Body of pancreas (tissue), 4 donors: ENCODE results near the gene FNBP1L.

Experiments used
- POLR2A ChIP-seq, 3 donors: fragments of 450-650 bp; IDR thresholded peaks; one replicate each; pipeline ENCODE4 v1.6.1; 2016; ENCODE audit warnings: antibody characterized with exemption in 3 of 3, mild to moderate bottlenecking in 2 of 3
- TF ChIP-seq, protein P1 (sequence below), 7 experiments: fragments of 450-650 bp in 4 of 7; fragments of 200-600 bp in 3 of 7; sonication (generic) in 3 of 7; IDR thresholded peaks; one replicate each; pipeline ENCODE4 v1.5.1; 2016 to 2019; ENCODE audit warnings: antibody characterized with exemption in 7 of 7

DNA sequence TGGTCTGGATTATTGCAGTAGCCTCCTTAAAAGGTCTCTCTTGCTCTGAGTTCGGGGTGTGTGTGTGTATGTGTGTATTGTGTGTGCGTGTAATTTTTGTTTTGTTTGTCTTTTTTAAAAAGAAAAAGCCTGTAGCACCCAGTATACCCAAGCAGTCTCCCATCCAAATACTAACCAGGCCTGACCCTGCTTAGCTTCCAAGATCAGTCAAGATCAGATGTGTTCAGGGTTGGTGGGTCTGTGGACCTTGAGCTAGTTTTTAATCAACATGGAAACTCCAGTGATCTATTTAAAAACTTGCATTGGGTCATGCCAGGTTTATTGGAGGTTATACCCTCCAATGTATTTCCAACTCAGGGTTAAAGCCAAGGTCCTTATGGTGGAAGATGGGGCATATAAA lies 40.3 kb downstream of the FNBP1L start:
- TF ChIP-seq, protein P1, sequence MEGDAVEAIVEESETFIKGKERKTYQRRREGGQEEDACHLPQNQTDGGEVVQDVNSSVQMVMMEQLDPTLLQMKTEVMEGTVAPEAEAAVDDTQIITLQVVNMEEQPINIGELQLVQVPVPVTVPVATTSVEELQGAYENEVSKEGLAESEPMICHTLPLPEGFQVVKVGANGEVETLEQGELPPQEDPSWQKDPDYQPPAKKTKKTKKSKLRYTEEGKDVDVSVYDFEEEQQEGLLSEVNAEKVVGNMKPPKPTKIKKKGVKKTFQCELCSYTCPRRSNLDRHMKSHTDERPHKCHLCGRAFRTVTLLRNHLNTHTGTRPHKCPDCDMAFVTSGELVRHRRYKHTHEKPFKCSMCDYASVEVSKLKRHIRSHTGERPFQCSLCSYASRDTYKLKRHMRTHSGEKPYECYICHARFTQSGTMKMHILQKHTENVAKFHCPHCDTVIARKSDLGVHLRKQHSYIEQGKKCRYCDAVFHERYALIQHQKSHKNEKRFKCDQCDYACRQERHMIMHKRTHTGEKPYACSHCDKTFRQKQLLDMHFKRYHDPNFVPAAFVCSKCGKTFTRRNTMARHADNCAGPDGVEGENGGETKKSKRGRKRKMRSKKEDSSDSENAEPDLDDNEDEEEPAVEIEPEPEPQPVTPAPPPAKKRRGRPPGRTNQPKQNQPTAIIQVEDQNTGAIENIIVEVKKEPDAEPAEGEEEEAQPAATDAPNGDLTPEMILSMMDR (IDR thresholded peaks at IDR 0.05) = no peak
- no peak for TF ChIP-seq POLR2A (IDR thresholded peaks at IDR 0.05)
